ENCODE results near the gene CARD9.

Gene CARD9

DNA sequence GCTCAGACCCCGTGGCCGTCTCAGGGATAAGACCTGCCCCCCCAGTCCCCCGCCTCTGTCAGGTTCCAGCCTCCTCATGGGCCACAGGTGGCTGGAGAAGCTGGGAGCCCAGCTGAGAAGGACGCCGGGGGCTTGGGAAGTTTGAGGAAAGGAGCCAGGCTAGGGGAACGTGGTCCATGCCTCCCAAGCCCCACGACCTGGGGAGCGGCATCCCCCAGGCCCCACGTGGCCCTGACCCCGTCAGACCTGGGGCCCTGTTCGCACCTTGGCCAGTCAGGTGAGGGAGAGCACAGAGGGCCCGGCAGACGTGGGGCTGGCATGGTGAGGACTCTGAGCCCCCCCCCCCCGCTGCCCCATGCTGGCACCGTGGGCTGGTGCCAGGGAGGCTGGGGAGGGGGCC, 42.4 kb downstream of the CARD9 start:
- TF ChIP-seq, protein P1, sequence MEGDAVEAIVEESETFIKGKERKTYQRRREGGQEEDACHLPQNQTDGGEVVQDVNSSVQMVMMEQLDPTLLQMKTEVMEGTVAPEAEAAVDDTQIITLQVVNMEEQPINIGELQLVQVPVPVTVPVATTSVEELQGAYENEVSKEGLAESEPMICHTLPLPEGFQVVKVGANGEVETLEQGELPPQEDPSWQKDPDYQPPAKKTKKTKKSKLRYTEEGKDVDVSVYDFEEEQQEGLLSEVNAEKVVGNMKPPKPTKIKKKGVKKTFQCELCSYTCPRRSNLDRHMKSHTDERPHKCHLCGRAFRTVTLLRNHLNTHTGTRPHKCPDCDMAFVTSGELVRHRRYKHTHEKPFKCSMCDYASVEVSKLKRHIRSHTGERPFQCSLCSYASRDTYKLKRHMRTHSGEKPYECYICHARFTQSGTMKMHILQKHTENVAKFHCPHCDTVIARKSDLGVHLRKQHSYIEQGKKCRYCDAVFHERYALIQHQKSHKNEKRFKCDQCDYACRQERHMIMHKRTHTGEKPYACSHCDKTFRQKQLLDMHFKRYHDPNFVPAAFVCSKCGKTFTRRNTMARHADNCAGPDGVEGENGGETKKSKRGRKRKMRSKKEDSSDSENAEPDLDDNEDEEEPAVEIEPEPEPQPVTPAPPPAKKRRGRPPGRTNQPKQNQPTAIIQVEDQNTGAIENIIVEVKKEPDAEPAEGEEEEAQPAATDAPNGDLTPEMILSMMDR (conservative IDR thresholded peaks at IDR 0.05) = no peak
- TF ChIP-seq ZFX (IDR thresholded peaks at IDR 0.05) = no peak
- H3K27ac ChIP-seq = no peak overlapping the region

DNA sequence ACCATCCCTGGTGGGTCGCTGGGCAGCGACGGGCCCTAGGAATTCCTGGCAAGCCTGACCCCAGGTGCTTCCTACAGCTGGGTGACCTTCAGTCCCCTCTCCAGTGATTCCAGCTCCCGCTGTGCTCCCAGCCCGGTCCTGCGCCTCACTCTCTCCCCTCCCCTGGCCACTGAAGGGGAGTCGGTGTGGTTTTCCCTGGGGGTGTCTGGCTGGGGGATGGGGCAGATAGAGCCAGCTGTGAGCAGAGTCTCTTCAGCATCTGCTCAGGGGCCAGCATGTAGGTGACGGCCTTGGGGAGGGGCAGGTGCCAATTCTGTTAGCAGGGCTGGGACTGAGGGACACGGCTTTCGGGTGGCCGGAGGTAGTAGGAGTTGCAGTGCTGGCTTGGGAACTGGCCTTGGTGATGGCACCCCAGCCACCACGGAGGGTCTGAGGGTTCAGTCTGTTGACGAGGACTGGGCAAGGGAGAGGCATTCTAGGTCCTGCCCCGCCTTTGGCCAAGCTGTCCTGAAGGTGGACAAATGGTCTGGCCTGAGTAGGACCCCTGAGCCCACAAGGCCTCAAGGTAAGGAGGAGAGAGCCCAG, 43.0 kb downstream of the CARD9 start:
- TF ChIP-seq, protein P1 (conservative IDR thresholded peaks at IDR 0.05) = no peak
- no peak for TF ChIP-seq ZFX (IDR thresholded peaks at IDR 0.05)
- no peak overlapping the region for H3K27ac ChIP-seq

DNA sequence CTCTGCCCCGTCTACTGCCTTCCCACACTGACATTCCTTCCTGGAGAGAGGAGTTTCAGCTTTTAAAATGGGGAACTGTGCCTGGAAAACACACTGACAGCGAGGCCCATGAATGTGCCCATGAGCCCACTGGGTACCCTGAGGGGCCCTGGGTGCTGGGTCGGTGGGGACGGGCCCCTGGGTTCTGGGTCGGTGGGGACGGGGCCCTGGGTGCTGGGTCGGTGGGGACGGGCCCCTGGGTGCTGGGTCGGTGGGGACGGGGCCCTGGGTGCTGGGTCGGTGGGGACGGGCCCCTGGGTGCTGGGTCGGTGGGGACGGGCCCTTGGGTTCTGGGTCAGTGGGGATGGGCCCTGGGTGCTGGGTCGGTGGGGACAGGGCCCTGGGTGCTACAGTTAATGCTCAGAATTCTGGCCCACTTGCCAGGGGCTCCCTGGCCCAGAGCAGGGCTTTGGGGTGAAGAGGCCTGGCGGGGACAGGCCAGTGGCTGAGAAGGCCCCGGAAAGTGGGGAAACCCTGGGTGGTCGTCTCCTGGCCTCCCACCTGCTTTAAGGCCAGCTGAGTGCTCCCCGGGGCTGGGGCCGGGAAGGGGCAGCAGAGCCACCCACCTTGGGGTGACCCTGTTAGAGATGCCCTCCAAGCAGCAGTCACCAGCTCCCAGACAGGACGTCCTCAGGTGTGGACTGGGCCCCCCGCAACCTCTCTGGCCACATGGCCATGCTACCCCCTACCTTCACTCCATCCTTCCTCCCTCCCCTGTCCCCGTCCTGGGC, 43.6 kb downstream of the CARD9 start:
- TF ChIP-seq ZFX (IDR thresholded peaks at IDR 0.05) = no peak
- TF ChIP-seq, protein P1 (conservative IDR thresholded peaks at IDR 0.05) = no peak
- no peak overlapping the region for H3K27ac ChIP-seq

DNA sequence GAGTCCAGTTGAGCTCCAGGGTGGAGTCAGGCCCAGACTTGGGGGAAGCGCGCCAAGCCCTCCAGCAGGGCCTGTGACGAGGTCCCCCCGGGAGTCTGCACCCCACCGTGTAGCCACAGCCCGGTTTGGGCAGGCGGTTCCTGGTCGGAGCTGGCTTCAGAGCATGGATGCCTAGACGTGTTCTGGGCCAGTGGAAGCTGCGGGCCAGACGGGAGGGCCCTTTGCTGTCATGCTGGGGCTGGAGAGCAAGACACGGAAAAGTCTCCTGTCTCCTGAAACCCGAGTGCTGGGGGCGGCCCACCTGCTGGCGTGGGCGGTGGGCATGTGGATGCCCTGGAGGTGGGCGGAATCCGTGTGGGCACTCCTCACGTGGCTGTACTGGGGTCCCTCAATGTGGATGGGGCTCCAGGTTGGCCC, 44.2 kb downstream of the CARD9 start:
- TF ChIP-seq ZFX (IDR thresholded peaks at IDR 0.05) = no peak
- TF ChIP-seq, protein P1 (conservative IDR thresholded peaks at IDR 0.05) = no peak
- no peak overlapping the region; the same call in 1 of the 2 replicates for H3K27ac ChIP-seq

DNA sequence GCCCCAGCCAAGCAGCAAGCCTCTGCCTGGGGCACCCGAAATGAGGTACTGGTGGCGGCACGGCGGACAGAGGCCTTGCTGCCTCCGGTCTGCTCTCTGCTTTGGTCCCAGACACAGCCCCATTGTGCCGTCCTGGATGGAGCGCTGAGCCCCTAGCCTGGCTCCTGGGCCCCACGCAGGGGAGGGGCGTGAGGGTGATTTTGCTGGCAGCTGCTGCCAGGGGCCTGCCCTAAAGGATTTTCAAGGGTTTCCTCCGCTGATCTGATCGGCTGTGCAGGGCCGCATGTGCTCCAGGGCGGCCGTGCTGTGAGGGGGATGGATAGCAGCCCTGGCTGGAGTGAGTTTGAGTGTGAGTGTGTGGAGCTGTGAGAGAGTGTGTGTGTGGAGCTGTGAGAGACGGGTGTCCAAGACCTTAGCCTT, 44.8 kb downstream of the CARD9 start:
- no peak for TF ChIP-seq ZFX (IDR thresholded peaks at IDR 0.05)
- TF ChIP-seq, protein P1 (conservative IDR thresholded peaks at IDR 0.05) = no peak
- peak overlapping the region; percentile 73 for H3K27ac ChIP-seq

DNA sequence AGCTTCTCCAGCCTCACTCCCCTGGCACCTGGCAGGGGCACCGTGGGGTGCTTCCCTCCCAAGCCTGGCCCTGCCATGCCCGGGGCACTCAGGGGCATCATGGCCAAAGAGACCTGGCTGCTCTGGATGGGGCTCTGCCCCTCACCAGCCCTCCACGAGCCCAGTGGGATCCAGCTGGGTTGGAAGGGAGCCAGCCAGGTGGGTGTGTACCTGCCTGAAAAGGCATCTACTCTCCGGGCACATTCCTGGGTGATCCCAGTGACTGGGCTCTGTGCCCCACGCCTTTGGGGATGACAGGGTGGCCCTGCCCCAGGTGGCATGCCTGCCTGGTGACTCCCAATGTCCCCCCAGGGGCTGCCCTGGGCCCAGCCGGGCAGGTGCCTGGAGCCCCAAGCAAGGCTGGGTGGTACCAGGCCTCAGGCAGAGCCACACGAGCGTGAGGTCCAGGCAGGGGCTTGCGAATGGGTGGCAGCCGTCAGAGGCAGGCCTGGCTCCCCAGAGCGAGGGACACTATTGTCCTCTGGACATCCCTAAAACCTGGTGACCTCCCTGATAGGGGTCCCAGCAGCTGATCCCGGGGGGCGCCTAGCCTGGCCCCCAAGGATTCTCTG, 45.4 kb downstream of the CARD9 start:
- H3K27ac ChIP-seq = peak overlapping the region; percentile 73
- TF ChIP-seq ZFX (IDR thresholded peaks at IDR 0.05) = no peak
- TF ChIP-seq, protein P1 (conservative IDR thresholded peaks at IDR 0.05) = no peak
